Right cardiac atrium (tissue), 5 donors: ENCODE data around the gene THEM5. TPM values are rescaled to one million over a fixed set of nuclear protein-coding genes. Genes with fewer than 3 reads are reported as not detected.

Source experiments
- ATAC-seq, 2 donors: fragments of 200-7000 bp; cut with Tn5 transposase; one replicate each; pipeline versions ENCODE4 v1.8.0 to v1.9.1; 2020; ENCODE audit warnings: moderate library complexity in 2 of 2, mild to moderate bottlenecking in 1 of 2
- DNase-seq, 3 donors: peaks; one replicate each; pipeline ENCODE4 v3.0.0-alpha.2; 2020
- H3K27ac ChIP-seq: one replicate; pipeline ENCODE4 v1.5.1; 2013; ENCODE audit warnings: mild to moderate bottlenecking, low read length, control low read depth, moderate library complexity
- H3K27me3 ChIP-seq: one replicate; pipeline ENCODE4 v1.6.1; 2013; ENCODE audit not compliant: control insufficient read depth, insufficient read depth
- H3K4me1 ChIP-seq: one replicate; pipeline ENCODE4 v1.6.1; 2013; ENCODE audit warnings: low read length; ENCODE audit not compliant: control insufficient read depth, insufficient read depth
- H3K4me3 ChIP-seq: one replicate; pipeline ENCODE4 v1.5.1; 2013; ENCODE audit warnings: low read length, control low read depth
- H3K9me3 ChIP-seq: one replicate; pipeline ENCODE4 v1.6.1; 2013; ENCODE audit warnings: low read length; ENCODE audit not compliant: control insufficient read depth
- WGBS: extraction: QIAGEN DNeasy Blood & Tissue Kit; methylation state at CpG from one replicate; pipeline ENCODE4 v1.1.7; 2013; 5-methylcytosine and 5-hydroxymethylcytosine counted together
- intact Hi-C, 4 donors: fragments of 100-400 bp; cut with DNase I; formaldehyde crosslinking; loops; one replicate each; pipeline versions ENCODE4 v1.11.0 to v1.14.0; 2022 to 2023
- polyA plus RNA-seq: library from polyadenylated mRNA; stranded (reverse); fragments of 200-250 nt; gene quantifications from one replicate; pipeline ENCODE4 v1.2.3, GENCODE V29; 2013
- total RNA-seq, 4 donors: library from RNA; stranded (reverse); fragmentation: NEBNext Ultra II Directional; extraction: Animal tissue kit (Norgen Biotek cat#: 25700); gene quantifications; one replicate each; pipeline ENCODE4 v1.2.1, GENCODE V29; 2021
- donor health status: healthy with polysubstance abuse.
- donor health status: DM: no; HTN: yes; CAD: no.
- donor health status: DM: no; HTN: no; CAD: no.
- donor health status: DM: no; HTN: yes; CAD: no; lungs with severe emphysema.
- donor health status: DM: yes; HTN: yes; CAD: no.

The THEM5 gene
- total and polyA plus RNA-seq, 5 donors: 0.11 to 0.53 (median 0.33) TPM; not detected in 1

GRCh38 chr1:151851886-151852285, 1.6 kb downstream of the THEM5 start:
- no peak overlapping the region for H3K27ac ChIP-seq
- peaks cover 2% of the 10 kb centered on the region for H3K4me1 ChIP-seq
- H3K27me3 ChIP-seq: no peaks in the 10 kb centered on the region
- H3K4me3 ChIP-seq: no peak overlapping the region
- intact Hi-C loops: no loop called here
- no peaks in the 10 kb centered on the region for H3K9me3 ChIP-seq
- 80% methylated on average over 8 of the region's 8 CpGs for WGBS
- ATAC-seq: no peak
- DNase-seq: peak in 1 of 3 donors; percentile 13

- ATAC-seq: no peak
- Histone ChIP-seq H3K9me3 (no peaks in the 10 kb centered on the region), H3K27me3 (no peaks in the 10 kb centered on the region), H3K27ac (no peak overlapping the region), H3K4me3 (no peak overlapping the region), H3K4me1 (peaks cover 2% of the 10 kb centered on the region)
- intact Hi-C loops: no loop called here
- DNase-seq: peak in 1 of 3 donors; percentile 3
Observed at GRCh38 chr1:151849871-151850270, 3.6 kb downstream of the THEM5 start.

GRCh38 chr1:151849126-151849525, 4.4 kb downstream of the THEM5 start:
- DNase-seq (peak in 1 of 3 donors; percentile 9), ATAC-seq (no peak)
- H3K27me3 ChIP-seq: no peaks in the 10 kb centered on the region
- intact Hi-C loops: no loop called here
- H3K27ac ChIP-seq: peak overlapping the region; percentile 10
- H3K9me3 ChIP-seq: no peaks in the 10 kb centered on the region
- WGBS: 57% methylated on average over 3 of the region's 3 CpGs
- peaks cover 2% of the 10 kb centered on the region for H3K4me1 ChIP-seq
- H3K4me3 ChIP-seq: no peak overlapping the region

GRCh38 chr1:151847867-151848596, 5.5 kb downstream of the THEM5 start:
- WGBS: 36% methylated on average over 11 of the region's 11 CpGs
- DNase-seq: peak in 2 of 3 donors; percentile 12 to 62
- Histone ChIP-seq H3K4me3 (no peak overlapping the region), H3K27ac (peak overlapping the region; percentile 28), H3K27me3 (no peaks in the 10 kb centered on the region), H3K4me1 (peaks cover 2% of the 10 kb centered on the region), H3K9me3 (no peaks in the 10 kb centered on the region)
- peak; percentile 28 to 60 for ATAC-seq
- intact Hi-C loops: no loop called here

- Histone ChIP-seq H3K4me1 (peaks cover 2% of the 10 kb centered on the region), H3K27me3 (no peaks in the 10 kb centered on the region), H3K4me3 (no peak overlapping the region), H3K27ac (no peak overlapping the region), H3K9me3 (no peaks in the 10 kb centered on the region)
- peak in 1 of 3 donors; percentile 7 for DNase-seq
- WGBS: 85% methylated on average over 8 of the region's 8 CpGs
- intact Hi-C loops: no loop called here
- ATAC-seq: no peak
Observed at GRCh38 chr1:151846686-151847237, 6.8 kb downstream of the THEM5 start.

GRCh38 chr1:151846062-151846568, 7.4 kb downstream of the THEM5 start:
- intact Hi-C loops: no loop called here
- ATAC-seq: peak in 1 of 2 donors; percentile 62
- peak in 1 of 3 donors; percentile 36 for DNase-seq
- 33% methylated on average over 6 of the region's 6 CpGs for WGBS
- no peak overlapping the region for H3K27ac ChIP-seq
- H3K4me3 ChIP-seq: no peak overlapping the region
- H3K4me1 ChIP-seq: peaks cover 2% of the 10 kb centered on the region
- no peaks in the 10 kb centered on the region for H3K9me3 ChIP-seq
- no peaks in the 10 kb centered on the region for H3K27me3 ChIP-seq

GRCh38 chr1:151843398-151843797, 10.1 kb downstream of the THEM5 start:
- Histone ChIP-seq H3K27ac (no peak overlapping the region), H3K4me3 (no peak overlapping the region), H3K9me3 (no peaks in the 10 kb centered on the region), H3K27me3 (no peaks in the 10 kb centered on the region), H3K4me1 (peaks cover 2% of the 10 kb centered on the region)
- 78% methylated on average over 2 of the region's 2 CpGs for WGBS
- ATAC-seq: no peak
- intact Hi-C loops: no loop called here
- DNase-seq: no peak

GRCh38 chr1:151841141-151841540, 12.4 kb downstream of the THEM5 start:
- ATAC-seq: no peak
- no peaks in the 10 kb centered on the region for H3K4me1 ChIP-seq
- DNase-seq: no peak
- intact Hi-C loops: no loop called here
- no peaks in the 10 kb centered on the region for H3K27me3 ChIP-seq
- no peak overlapping the region for H3K4me3 ChIP-seq
- WGBS: 87% methylated on average over 2 of the region's 2 CpGs
- H3K9me3 ChIP-seq: no peaks in the 10 kb centered on the region
- no peak overlapping the region for H3K27ac ChIP-seq

- Histone ChIP-seq H3K4me3 (no peak overlapping the region), H3K9me3 (no peaks in the 10 kb centered on the region), H3K4me1 (no peaks in the 10 kb centered on the region), H3K27me3 (no peaks in the 10 kb centered on the region), H3K27ac (no peak overlapping the region)
- no peak for ATAC-seq
- no peak for DNase-seq
- intact Hi-C loops: no loop called here
Observed at GRCh38 chr1:151840421-151840820, 13.1 kb downstream of the THEM5 start.

- H3K27me3 ChIP-seq: no peaks in the 10 kb centered on the region
- WGBS: 4% methylated on average over 47 of the region's 47 CpGs
- intact Hi-C loops: loop anchor here in 2 of 4 donors (10.0 kb wide), 1 partner anchor 245 kb away; no protein-coding TSS in a partner anchor
- ATAC-seq: peak; percentile 79 to 84
- H3K4me3 ChIP-seq: peak within 1 kb of the TSS; percentile 53
- H3K4me1 ChIP-seq: no peaks in the 10 kb centered on the region
- no peak within 1 kb of the TSS for H3K27ac ChIP-seq
- H3K9me3 ChIP-seq: no peaks in the 10 kb centered on the region
- DNase-seq: peak; percentile 62 to 87 (median 85)
Observed at GRCh38 chr1:151839457-151840403, 13.8 kb downstream of the THEM5 start, which contains the start of gene C2CD4D. Gene C2CD4D, minus strand, starts transcription at chr1:151839820. Its CDS starts 831 bp downstream, at chr1:151838989.
